ENCODE measurements around the gene RIPK1.

Gene RIPK1

GRCh38 chr6:3041147-3041546, 27.1 kb upstream of the RIPK1 start:
- H4K20me1 ChIP-seq (ENCODE audit: insufficient read depth, low read length) = no peaks in the 10 kb centered on the region
- no peak overlapping the region for H3K4me3 ChIP-seq (ENCODE audit: low read depth, low read length, poor library complexity, severe bottlenecking)
- H3K9me2 ChIP-seq (ENCODE audit: low read depth, low read length) = no peaks in the 10 kb centered on the region
- H3K36me3 ChIP-seq (ENCODE audit: insufficient read depth, low read length) = no peaks in the 10 kb centered on the region
- H3K27ac ChIP-seq (ENCODE audit: low read depth, low read length, poor library complexity, severe bottlenecking) = no peak overlapping the region
- no peaks in the 10 kb centered on the region for H3K79me2 ChIP-seq (ENCODE audit: insufficient read depth, low read length)
- no peak overlapping the region for H2AFZ ChIP-seq (ENCODE audit: low read length)
- no peaks in the 10 kb centered on the region for H3F3A ChIP-seq (ENCODE audit: insufficient read depth, low read length)
- H3K4me2 ChIP-seq (ENCODE audit: low read length) = no peak overlapping the region
- no peaks in the 10 kb centered on the region for H3K9me3 ChIP-seq (ENCODE audit: low read length)
- peaks cover 7% of the 10 kb centered on the region for H3K4me1 ChIP-seq (ENCODE audit: insufficient read depth, low read length, severe bottlenecking)
- TF ChIP-seq CTCF (IDR thresholded peaks at IDR 0.05; ENCODE audit: low read length) (no peak), EZH2 (IDR thresholded peaks at IDR 0.05; ENCODE audit: borderline replicate concordance, low read length) (no peak)
- no peak overlapping the region for H3K9ac ChIP-seq (ENCODE audit: low read length)
- H3K27me3 ChIP-seq (ENCODE audit: insufficient read depth, low read length) = no peaks in the 10 kb centered on the region

- H2AFZ ChIP-seq (ENCODE audit: low read length) = no peak overlapping the region
- no peaks in the 10 kb centered on the region for H3K9me2 ChIP-seq (ENCODE audit: low read depth, low read length)
- no peaks in the 10 kb centered on the region for H4K20me1 ChIP-seq (ENCODE audit: insufficient read depth, low read length)
- peaks cover 7% of the 10 kb centered on the region for H3K4me1 ChIP-seq (ENCODE audit: insufficient read depth, low read length, severe bottlenecking)
- no peaks in the 10 kb centered on the region for H3K79me2 ChIP-seq (ENCODE audit: insufficient read depth, low read length)
- no peak overlapping the region for H3K4me2 ChIP-seq (ENCODE audit: low read length)
- H3F3A ChIP-seq (ENCODE audit: insufficient read depth, low read length) = no peaks in the 10 kb centered on the region
- no peaks in the 10 kb centered on the region for H3K27me3 ChIP-seq (ENCODE audit: insufficient read depth, low read length)
- TF ChIP-seq CTCF (IDR thresholded peaks at IDR 0.05; ENCODE audit: low read length) = no peak
- TF ChIP-seq EZH2 (IDR thresholded peaks at IDR 0.05; ENCODE audit: borderline replicate concordance, low read length) = no peak
- no peak overlapping the region for H3K27ac ChIP-seq (ENCODE audit: low read depth, low read length, poor library complexity, severe bottlenecking)
- no peaks in the 10 kb centered on the region for H3K9me3 ChIP-seq (ENCODE audit: low read length)
- no peak overlapping the region for H3K4me3 ChIP-seq (ENCODE audit: low read depth, low read length, poor library complexity, severe bottlenecking)
- H3K36me3 ChIP-seq (ENCODE audit: insufficient read depth, low read length) = no peaks in the 10 kb centered on the region
- no peak overlapping the region for H3K9ac ChIP-seq (ENCODE audit: low read length)
Measured at GRCh38 chr6:3041606-3042005, 26.7 kb upstream of the RIPK1 start.

- Histone ChIP-seq H3K4me2 (ENCODE audit: low read length) (no peak overlapping the region), H3K9ac (ENCODE audit: low read length) (no peak overlapping the region)
- TF ChIP-seq CTCF (IDR thresholded peaks at IDR 0.05; ENCODE audit: low read length) = no peak
- no peak for TF ChIP-seq EZH2 (IDR thresholded peaks at IDR 0.05; ENCODE audit: borderline replicate concordance, low read length)
Measured at GRCh38 chr6:3045369-3045768, 22.9 kb upstream of the RIPK1 start.

More at GRCh38 chr6:3045369-3045768, 22.9 kb upstream of the RIPK1 start:
- Histone ChIP-seq H4K20me1 (ENCODE audit: insufficient read depth, low read length) (no peaks in the 10 kb centered on the region), H2AFZ (ENCODE audit: low read length) (no peak overlapping the region), H3K36me3 (ENCODE audit: insufficient read depth, low read length) (no peaks in the 10 kb centered on the region; the same call in 1 of the 2 replicates), H3K4me1 (ENCODE audit: insufficient read depth, low read length, severe bottlenecking) (no peaks in the 10 kb centered on the region), H3K9me2 (ENCODE audit: low read depth, low read length) (no peaks in the 10 kb centered on the region), H3K27me3 (ENCODE audit: insufficient read depth, low read length) (peaks cover 6% of the 10 kb centered on the region; the same call in 1 of the 2 replicates), H3K9me3 (ENCODE audit: low read length) (no peaks in the 10 kb centered on the region; the same call in 1 of the 2 replicates), H3K79me2 (ENCODE audit: insufficient read depth, low read length) (no peaks in the 10 kb centered on the region), H3K4me3 (ENCODE audit: low read depth, low read length, poor library complexity, severe bottlenecking) (no peak overlapping the region), H3K27ac (ENCODE audit: low read depth, low read length, poor library complexity, severe bottlenecking) (no peak overlapping the region), H3F3A (ENCODE audit: insufficient read depth, low read length) (no peaks in the 10 kb centered on the region)

All from OCI-LY1 (cell line).